HG03025 (cell line): ENCODE results near the gene DMAC2L.
A peak's percentile ranks its signal among the peaks of the same experiment; 100 is the strongest.
"Not testable (repeated sequence)": the region's sequence is repeated elsewhere in the genome, so short reads cannot be mapped to it uniquely, and the experiment has no call there.

Experiments used
- ATAC-seq: cut with Tn5 transposase; IDR thresholded peaks from one replicate; pipeline ENCODE4 v1.9.1; 2021; ENCODE audit warnings: mild to moderate bottlenecking, moderate library complexity; ENCODE audit not compliant: unreplicated experiment, low FRiP score

DMAC2L gene

DNA sequence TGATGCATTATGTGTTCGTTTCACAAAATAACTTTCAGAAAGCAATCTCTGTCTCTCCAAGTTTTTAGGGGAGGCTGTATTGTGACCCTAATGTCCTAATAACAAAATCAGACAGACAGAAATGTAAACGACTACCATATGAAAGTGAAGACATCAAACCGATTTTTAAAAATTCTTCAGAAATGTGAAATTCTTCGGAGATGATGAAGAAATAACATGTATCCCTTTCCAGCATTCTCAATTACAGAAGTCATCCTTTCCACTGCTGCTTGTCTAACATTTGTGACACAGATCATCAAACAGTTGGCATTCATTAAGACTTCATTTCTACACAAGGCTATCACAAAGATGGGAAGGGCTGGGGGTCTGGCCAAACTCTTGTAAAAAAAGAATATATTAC is 41.0 kb downstream of the DMAC2L start:
- ATAC-seq, result no peak

GRCh38 chr14:50354527-50354926 is 42.4 kb downstream of the DMAC2L start:
- no peak for ATAC-seq

GRCh38 chr14:50355692-50356091 is 43.6 kb downstream of the DMAC2L start:
- ATAC-seq, result no peak

DNA sequence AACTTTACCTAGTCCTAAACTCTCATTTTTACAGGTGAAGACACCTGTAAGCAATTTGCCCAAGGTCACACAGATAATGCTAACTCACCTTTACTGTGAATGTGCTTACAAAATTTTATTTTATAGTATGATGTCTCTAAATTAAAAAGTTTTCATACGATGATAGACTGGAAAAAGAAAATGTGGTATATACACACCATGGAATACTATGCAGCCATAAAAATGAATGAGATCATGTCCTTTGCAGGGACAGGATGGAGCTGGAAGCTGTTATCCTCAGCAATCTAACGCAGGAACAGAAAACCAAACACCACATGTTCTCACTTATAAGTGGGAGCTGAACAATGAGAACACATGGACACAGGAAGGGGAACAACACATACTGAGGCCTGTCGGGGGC is 44.2 kb downstream of the DMAC2L start:
- not testable (repeated sequence) for ATAC-seq

- no peak for ATAC-seq
Measured at GRCh38 chr14:50357124-50357523, 45.0 kb downstream of the DMAC2L start.

DNA sequence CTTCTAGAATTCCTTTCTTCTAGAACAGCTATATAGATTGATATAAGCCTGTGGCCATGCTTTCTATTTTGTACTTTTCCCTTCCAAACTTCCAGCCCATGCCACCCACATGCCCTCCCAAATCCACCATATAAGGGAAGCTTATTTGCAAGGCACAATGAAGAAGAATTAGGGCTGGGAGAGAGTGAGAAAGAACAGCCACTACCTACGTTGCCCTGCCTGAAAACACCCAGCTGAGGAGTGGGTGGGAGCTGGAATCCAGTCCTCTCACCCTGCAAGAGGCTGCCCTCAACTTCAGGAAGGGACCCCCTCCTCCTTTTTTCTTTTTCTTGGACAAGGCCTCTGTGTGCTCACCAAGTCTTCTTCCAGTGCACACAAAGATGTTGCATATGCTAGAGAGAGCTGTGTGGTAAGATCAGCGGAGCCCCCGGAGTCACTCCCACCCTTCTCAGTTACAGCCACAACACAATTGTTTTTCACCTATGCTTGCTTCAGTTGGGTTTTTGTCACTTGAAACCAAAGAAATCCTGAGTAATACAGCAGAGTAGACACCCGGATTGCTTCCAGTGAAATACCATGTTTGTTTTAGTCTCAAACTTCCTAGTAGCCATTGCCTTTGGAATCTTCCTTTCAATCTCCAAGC is 45.8 kb downstream of the DMAC2L start:
- no peak for ATAC-seq

GRCh38 chr14:50359631-50360030 is 47.5 kb downstream of the DMAC2L start:
- ATAC-seq, result no peak

DNA sequence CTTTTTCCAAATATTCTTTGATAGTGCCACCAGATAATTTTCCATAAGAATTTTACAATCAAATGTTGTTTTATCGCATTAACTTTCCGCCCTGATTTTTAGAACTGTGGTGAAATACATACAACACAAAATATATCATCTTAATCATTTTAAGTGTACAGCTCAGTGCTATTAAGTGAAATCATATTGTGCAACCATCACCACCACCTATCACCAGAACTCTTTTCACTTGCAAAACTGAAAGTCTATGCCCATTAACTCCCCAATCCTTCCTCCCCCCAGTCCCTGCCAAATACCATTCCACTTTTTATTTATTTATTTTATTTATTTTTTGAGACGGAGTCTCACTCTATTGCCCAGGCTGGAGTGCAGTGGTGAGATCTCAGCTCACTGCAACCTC is 48.0 kb downstream of the DMAC2L start:
- no peak for ATAC-seq

DNA sequence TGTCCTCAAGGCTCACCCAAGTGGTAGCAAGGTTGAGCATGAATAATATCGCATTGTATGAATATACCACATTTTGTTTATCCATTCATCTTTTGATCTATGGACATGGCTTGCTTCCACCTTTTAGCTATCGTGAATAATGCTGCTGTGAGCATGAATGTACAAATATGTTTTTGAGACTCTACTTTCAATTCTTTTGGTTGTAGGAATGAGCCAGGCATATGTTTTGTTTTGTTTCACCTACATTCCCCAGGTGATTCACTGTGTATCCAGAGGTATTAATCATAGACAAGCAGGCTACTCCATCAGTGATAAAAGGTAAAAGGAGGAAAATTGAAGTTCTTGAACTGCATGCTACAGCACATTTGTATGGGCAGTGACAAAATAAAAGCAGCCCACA is 48.7 kb downstream of the DMAC2L start:
- ATAC-seq, result no peak

DNA sequence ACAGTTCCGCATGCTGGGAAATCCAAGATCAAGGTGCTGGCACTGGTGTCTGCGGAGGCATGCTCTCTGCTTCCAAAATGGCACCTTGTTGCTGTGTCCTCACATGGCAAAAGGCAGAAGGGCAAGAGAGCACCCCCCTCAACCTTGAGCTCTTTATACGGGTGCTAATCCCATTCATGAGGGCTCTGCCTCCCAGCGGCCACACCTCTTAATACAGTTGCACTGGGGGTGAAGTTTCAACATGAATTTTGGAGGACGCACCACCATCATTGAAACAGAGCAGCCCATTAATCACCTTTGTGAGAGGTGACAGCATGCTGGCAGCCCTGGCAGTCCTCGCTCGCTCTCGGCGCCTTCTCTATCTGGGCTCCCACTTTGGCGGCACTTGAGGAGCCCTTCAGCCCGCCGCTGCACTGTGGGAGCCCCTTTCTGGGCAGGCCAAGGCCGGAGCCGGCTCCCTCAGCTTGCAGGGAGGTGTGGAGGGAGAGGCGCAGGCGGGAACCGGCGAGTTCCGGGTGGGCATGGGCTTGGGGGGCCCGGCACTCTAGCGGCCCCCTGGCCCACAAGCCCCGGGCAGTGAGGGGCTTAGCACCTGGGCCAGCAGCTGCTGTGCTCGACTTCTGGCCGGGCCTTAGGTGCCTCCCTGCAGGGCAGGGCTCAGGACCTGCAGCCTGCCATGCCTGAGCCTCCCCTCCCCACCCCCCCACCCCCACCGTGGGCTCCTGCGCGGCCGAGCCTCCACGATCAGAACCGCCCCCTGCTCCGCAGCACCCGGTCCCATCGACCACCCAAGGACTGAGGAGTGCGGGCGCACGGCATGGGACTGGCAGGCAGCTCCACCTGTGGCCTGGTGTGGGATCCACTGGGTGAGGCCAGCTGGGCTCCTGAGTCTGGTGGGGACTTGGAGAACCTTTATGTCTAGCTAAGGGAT is 49.6 kb downstream of the DMAC2L start:
- not testable (repeated sequence) for ATAC-seq

GRCh38 chr14:50362764-50363713 is 50.9 kb downstream of the DMAC2L start:
- ATAC-seq, result peak; percentile 27

- ATAC-seq, result peak; percentile 93
Measured at GRCh38 chr14:50363714-50364111, 51.6 kb downstream of the DMAC2L start.

GRCh38 chr14:50364792-50365191 is 52.7 kb downstream of the DMAC2L start:
- no peak for ATAC-seq

DNA sequence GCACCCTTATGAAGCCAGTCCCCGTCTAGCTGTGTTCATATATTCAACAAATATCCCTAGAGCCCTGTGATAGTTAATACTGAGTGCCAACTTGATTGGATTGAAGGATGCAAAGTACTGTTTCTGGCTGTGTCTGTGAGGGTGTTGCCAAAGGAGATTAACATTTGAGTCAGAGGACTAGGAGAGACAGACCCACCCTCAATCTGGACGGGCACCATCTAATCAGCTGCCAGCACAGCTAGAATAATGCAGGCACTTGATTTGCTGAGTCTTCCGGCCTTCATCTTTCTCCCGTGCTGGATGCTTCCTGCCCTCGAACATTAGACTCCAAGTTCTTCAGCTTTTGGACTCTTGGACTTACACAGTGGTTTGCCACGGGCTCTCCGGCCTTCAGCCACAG is 53.4 kb downstream of the DMAC2L start:
- not testable (repeated sequence) for ATAC-seq

DNA sequence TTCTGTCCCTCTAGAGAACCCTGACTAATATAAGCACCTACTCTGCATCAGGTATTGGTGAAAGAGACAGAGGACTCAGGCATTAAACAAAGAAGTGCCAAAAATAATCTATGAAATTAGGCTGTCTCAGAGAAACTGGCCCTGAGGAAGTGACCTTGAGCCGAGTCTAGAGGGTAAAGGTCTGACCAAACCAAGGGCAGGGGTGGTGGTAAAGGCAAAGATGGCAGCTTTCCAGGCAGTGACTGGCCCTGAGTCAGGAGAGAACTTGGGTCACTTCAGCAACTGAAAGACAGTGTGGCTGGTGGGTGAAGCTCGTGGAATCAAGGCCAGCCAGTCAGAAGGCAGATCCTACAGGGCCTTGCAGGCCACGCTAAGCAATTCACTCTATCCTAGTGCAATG is 54.0 kb downstream of the DMAC2L start:
- no peak for ATAC-seq

- ATAC-seq, result no peak
Measured at GRCh38 chr14:50366589-50366988, 54.5 kb downstream of the DMAC2L start.

- ATAC-seq, result no peak
Measured at GRCh38 chr14:50371546-50371945, 59.4 kb downstream of the DMAC2L start.

GRCh38 chr14:50373959-50374358 is 61.8 kb downstream of the DMAC2L start:
- ATAC-seq, result no peak

DNA sequence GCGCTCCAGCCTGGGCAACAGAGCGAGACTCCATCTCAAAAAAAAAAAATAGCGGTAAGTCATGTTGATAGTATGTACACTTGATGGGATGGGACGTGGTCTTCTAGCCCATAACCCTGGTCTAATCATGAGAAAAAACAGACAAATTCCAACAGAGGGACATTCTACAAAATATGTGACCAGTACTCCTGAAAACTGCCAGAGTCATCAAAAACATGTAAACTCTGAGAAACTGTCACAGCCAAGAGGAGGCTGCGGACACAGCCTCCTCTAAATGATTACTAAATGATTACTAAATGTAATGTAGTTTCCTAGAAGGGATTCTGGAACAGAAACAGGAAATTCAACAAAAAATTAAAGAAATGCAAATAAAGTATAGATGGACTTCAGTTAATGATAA is 63.6 kb downstream of the DMAC2L start:
- no peak for ATAC-seq
